GM12878 (cell line): Measurements from ENCODE around the gene CAPN10. TPM values are rescaled to one million over a fixed set of nuclear protein-coding genes. Genes with fewer than 3 reads are reported as not detected.

Source experiments
- BACH1 ChIP-seq: fragments of 450-650 bp; IDR thresholded peaks from 2 replicates; pipeline ENCODE4 v1.6.1; 2017; ENCODE audit warnings: mild to moderate bottlenecking, borderline replicate concordance
- GABPA ChIP-seq: IDR thresholded peaks from 2 replicates; pipeline ENCODE4 v1.6.1; 2014; ENCODE audit warnings: antibody characterized with exemption, low read depth, mild to moderate bottlenecking, inconsistent platforms
- GATAD2B ChIP-seq: fragments of 450-650 bp; conservative IDR thresholded peaks from 2 replicates; pipeline ENCODE4 v1.6.1; 2017; ENCODE audit warnings: low read depth, mild to moderate bottlenecking, moderate library complexity
- NFYA ChIP-seq: IDR thresholded peaks from 2 replicates; pipeline ENCODE4 v1.6.1; 2011; ENCODE audit warnings: low read depth, mild to moderate bottlenecking, low read length, improper control_type of control experiment, borderline replicate concordance
- POLR2A ChIP-seq: IDR thresholded peaks from 2 replicates; pipeline ENCODE4 v1.6.1; 2011; ENCODE audit warnings: low read depth, mild to moderate bottlenecking, low read length
- RELA ChIP-seq: fragments of 450-650 bp; IDR thresholded peaks from 2 replicates; pipeline ENCODE4 v1.8.0; 2014; ENCODE audit warnings: borderline replicate concordance; ENCODE audit not compliant: partially characterized antibody
- SIX5 ChIP-seq: IDR thresholded peaks from 2 replicates; pipeline ENCODE4 v1.6.1; 2011; ENCODE audit warnings: mild to moderate bottlenecking, low read depth, low read length, moderate library complexity; ENCODE audit not compliant: severe bottlenecking
- SP1 ChIP-seq: IDR thresholded peaks from one replicate; pipeline ENCODE4 v1.6.1; 2011; ENCODE audit warnings: low read depth, low read length
- SPI1 ChIP-seq: IDR thresholded peaks from 2 replicates; pipeline ENCODE4 v1.6.1; 2011; ENCODE audit warnings: low read depth, mild to moderate bottlenecking, low read length, moderate library complexity, borderline replicate concordance; ENCODE audit not compliant: insufficient read depth
- TCF12 ChIP-seq: IDR thresholded peaks from 2 replicates; pipeline ENCODE4 v1.6.1; 2011; ENCODE audit warnings: low read depth, mild to moderate bottlenecking, low read length
- TCF3 ChIP-seq: IDR thresholded peaks from 2 replicates; pipeline ENCODE4 v1.6.1; 2012; ENCODE audit warnings: low read depth, mild to moderate bottlenecking, low read length, borderline replicate concordance; ENCODE audit not compliant: insufficient read depth
- ZNF622 ChIP-seq: fragments of 450-650 bp; IDR thresholded peaks from 2 replicates; pipeline ENCODE4 v1.6.1; 2017; ENCODE audit warnings: mild to moderate bottlenecking, inconsistent platforms
- polyA plus RNA-seq, 11 experiments: library from polyadenylated mRNA; depleted of rRNA in 4 of 11; unstranded in 6 of 11; stranded (reverse) in 5 of 11; fragments of >200 nt; fragmentation: Nextera tagmentation in 4 of 11; fragmentation: Illumina TruSeq in 1 of 11; extraction: Ambion mirVana in 4 of 11; extraction: Trizol in 1 of 11; gene quantifications; 1 replicate in 1 of 11; 2 replicates in 10 of 11; pipeline versions ENCODE4 v1.2.1 to v1.2.3, GENCODE V29; 2011 to 2016; ENCODE audit warnings: inconsistent platforms in 2 of 11, missing spikeins in 2 of 11, low read depth in 1 of 11
- total RNA-seq, 4 experiments: library from RNA; depleted of rRNA in 3 of 4; stranded (reverse); fragments of >200 nt in 3 of 4; fragmentation: Illumina TruSeq in 1 of 4; extraction: Trizol in 1 of 4; gene quantifications; 2 replicates each; pipeline versions ENCODE4 v1.2.1 to v1.2.3, GENCODE V29; 2013 to 2021
- TF ChIP-seq, protein P1 (sequence below): IDR thresholded peaks from 2 replicates; pipeline ENCODE4 v1.6.1; 2011; ENCODE audit warnings: borderline replicate concordance, low read depth, mild to moderate bottlenecking, moderate library complexity, low read length; ENCODE audit not compliant: insufficient read depth, poor library complexity, severe bottlenecking
- TF ChIP-seq, protein P2 (sequence below): IDR thresholded peaks from 2 replicates; pipeline ENCODE4 v1.6.1; 2012; ENCODE audit warnings: low read depth, low read length, improper control_type of control experiment
- TF ChIP-seq, protein P3 (sequence below): fragments of 450-650 bp; IDR thresholded peaks from 2 replicates; pipeline ENCODE4 v1.6.1; 2017; ENCODE audit warnings: mild to moderate bottlenecking, moderate library complexity
- TF ChIP-seq, protein P4 (sequence below): fragments of 450-650 bp; IDR thresholded peaks from 2 replicates; pipeline ENCODE4 v1.6.1; 2017; ENCODE audit warnings: low read depth, mild to moderate bottlenecking, moderate library complexity
- TF ChIP-seq, protein P5 (sequence below): fragments of 450-650 bp; IDR thresholded peaks from 2 replicates; pipeline ENCODE4 v1.6.1; 2018; ENCODE audit warnings: mild to moderate bottlenecking, low read depth, moderate library complexity; ENCODE audit not compliant: partially characterized antibody

Gene CAPN10
- total and polyA plus RNA-seq, 10 of the 15 experiments (the other 5 are each of a cell fraction or from before 2014, with no cell fraction given), result 0.37 to 40.6 (median 17.5) TPM

DNA sequence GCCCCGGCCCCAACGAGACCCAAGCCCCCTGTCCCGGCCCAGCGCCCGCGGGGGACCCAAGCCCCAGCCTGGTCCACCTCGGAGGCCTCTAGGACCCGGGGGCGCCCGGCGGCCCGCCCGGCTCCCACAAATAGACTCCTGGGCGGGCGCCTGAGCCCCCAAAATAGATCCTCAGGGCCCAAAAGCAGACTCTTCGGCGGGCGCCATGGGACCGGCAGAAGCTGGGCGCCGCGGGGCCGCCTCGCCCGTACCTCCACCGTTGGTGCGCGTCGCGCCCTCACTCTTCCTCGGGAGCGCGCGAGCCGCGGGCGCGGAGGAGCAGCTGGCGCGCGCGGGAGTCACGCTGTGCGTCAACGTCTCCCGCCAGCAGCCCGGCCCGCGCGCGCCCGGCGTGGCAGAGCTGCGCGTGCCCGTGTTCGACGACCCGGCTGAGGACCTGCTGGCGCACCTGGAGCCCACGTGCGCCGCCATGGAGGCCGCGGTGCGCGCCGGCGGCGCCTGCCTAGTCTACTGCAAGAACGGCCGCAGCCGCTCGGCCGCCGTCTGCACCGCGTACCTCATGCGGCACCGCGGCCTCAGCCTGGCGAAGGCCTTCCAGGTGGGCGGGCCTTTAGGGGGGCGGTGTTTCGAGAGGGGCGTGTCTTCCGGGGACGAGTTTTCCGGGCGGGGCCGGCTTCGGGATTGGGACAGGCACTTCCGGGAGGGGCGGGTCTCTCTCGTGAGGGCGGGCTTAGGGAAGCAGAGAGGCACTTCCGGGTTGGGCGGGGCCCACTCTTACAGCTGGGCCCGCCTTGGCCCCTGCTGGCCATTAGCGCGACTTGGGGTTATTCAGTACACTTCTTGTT is 25.8 kb upstream of the CAPN10 start (continued):
- TF ChIP-seq RELA (peak; percentile 85), BACH1 (peak; percentile 87), TCF12 (no peak), GATAD2B (no peak; the same call in none of the 2 replicates), SPI1 (0 out of 2 replicates have a peak, but pooled peaks have one; percentile 21), GABPA (no peak), TCF3 (0 out of 2 replicates have a peak, but pooled peaks have one; percentile 60), SIX5 (peak; percentile 24), POLR2A (no peak), SP1 (peak; percentile 70), NFYA (no peak), ZNF622 (no peak)
- TF ChIP-seq, protein P1, sequence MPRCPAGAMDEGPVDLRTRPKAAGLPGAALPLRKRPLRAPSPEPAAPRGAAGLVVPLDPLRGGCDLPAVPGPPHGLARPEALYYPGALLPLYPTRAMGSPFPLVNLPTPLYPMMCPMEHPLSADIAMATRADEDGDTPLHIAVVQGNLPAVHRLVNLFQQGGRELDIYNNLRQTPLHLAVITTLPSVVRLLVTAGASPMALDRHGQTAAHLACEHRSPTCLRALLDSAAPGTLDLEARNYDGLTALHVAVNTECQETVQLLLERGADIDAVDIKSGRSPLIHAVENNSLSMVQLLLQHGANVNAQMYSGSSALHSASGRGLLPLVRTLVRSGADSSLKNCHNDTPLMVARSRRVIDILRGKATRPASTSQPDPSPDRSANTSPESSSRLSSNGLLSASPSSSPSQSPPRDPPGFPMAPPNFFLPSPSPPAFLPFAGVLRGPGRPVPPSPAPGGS, result no peak
- TF ChIP-seq, protein P2, sequence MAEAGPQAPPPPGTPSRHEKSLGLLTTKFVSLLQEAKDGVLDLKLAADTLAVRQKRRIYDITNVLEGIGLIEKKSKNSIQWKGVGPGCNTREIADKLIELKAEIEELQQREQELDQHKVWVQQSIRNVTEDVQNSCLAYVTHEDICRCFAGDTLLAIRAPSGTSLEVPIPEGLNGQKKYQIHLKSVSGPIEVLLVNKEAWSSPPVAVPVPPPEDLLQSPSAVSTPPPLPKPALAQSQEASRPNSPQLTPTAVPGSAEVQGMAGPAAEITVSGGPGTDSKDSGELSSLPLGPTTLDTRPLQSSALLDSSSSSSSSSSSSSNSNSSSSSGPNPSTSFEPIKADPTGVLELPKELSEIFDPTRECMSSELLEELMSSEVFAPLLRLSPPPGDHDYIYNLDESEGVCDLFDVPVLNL, result 0 out of 2 replicates have a peak, but pooled peaks have one; percentile 58
- TF ChIP-seq, protein P3, sequence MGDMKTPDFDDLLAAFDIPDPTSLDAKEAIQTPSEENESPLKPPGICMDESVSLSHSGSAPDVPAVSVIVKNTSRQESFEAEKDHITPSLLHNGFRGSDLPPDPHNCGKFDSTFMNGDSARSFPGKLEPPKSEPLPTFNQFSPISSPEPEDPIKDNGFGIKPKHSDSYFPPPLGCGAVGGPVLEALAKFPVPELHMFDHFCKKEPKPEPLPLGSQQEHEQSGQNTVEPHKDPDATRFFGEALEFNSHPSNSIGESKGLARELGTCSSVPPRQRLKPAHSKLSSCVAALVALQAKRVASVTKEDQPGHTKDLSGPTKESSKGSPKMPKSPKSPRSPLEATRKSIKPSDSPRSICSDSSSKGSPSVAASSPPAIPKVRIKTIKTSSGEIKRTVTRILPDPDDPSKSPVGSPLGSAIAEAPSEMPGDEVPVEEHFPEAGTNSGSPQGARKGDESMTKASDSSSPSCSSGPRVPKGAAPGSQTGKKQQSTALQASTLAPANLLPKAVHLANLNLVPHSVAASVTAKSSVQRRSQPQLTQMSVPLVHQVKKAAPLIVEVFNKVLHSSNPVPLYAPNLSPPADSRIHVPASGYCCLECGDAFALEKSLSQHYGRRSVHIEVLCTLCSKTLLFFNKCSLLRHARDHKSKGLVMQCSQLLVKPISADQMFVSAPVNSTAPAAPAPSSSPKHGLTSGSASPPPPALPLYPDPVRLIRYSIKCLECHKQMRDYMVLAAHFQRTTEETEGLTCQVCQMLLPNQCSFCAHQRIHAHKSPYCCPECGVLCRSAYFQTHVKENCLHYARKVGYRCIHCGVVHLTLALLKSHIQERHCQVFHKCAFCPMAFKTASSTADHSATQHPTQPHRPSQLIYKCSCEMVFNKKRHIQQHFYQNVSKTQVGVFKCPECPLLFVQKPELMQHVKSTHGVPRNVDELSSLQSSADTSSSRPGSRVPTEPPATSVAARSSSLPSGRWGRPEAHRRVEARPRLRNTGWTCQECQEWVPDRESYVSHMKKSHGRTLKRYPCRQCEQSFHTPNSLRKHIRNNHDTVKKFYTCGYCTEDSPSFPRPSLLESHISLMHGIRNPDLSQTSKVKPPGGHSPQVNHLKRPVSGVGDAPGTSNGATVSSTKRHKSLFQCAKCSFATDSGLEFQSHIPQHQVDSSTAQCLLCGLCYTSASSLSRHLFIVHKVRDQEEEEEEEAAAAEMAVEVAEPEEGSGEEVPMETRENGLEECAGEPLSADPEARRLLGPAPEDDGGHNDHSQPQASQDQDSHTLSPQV, result peak; percentile 86; the same call in 1 of the 2 replicates
- TF ChIP-seq, protein P4, sequence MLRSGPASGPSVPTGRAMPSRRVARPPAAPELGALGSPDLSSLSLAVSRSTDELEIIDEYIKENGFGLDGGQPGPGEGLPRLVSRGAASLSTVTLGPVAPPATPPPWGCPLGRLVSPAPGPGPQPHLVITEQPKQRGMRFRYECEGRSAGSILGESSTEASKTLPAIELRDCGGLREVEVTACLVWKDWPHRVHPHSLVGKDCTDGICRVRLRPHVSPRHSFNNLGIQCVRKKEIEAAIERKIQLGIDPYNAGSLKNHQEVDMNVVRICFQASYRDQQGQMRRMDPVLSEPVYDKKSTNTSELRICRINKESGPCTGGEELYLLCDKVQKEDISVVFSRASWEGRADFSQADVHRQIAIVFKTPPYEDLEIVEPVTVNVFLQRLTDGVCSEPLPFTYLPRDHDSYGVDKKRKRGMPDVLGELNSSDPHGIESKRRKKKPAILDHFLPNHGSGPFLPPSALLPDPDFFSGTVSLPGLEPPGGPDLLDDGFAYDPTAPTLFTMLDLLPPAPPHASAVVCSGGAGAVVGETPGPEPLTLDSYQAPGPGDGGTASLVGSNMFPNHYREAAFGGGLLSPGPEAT, result peak; percentile 63; the same call in 1 of the 2 replicates
- TF ChIP-seq, protein P5, sequence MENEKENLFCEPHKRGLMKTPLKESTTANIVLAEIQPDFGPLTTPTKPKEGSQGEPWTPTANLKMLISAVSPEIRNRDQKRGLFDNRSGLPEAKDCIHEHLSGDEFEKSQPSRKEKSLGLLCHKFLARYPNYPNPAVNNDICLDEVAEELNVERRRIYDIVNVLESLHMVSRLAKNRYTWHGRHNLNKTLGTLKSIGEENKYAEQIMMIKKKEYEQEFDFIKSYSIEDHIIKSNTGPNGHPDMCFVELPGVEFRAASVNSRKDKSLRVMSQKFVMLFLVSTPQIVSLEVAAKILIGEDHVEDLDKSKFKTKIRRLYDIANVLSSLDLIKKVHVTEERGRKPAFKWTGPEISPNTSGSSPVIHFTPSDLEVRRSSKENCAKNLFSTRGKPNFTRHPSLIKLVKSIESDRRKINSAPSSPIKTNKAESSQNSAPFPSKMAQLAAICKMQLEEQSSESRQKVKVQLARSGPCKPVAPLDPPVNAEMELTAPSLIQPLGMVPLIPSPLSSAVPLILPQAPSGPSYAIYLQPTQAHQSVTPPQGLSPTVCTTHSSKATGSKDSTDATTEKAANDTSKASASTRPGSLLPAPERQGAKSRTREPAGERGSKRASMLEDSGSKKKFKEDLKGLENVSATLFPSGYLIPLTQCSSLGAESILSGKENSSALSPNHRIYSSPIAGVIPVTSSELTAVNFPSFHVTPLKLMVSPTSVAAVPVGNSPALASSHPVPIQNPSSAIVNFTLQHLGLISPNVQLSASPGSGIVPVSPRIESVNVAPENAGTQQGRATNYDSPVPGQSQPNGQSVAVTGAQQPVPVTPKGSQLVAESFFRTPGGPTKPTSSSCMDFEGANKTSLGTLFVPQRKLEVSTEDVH, result no peak
